K562 (cell line): Measurements from ENCODE around the gene VPS4A. TPM values are rescaled to one million over a fixed set of nuclear protein-coding genes. Genes with fewer than 3 reads are reported as not detected.

Experiments used
- CHD7 ChIP-seq: fragments of 200-600 bp; sonication (generic); IDR thresholded peaks from one replicate; pipeline ENCODE4 v1.6.1; 2012; ENCODE audit warnings: mild to moderate bottlenecking, low read depth, low read length, inconsistent platforms
- FOSL1 ChIP-seq: fragments of 200-800 bp; sonication (Bioruptor generic); conservative IDR thresholded peaks from 2 replicates; pipeline ENCODE4 v1.6.1; 2016; ENCODE audit warnings: missing genetic modification characterization, missing compliant biosample characterization
- JUND ChIP-seq, 2 experiments: IDR thresholded peaks; 2 replicates in 1 of 2; 3 replicates in 1 of 2; pipeline ENCODE4 v1.6.1; 2011; ENCODE audit warnings: borderline replicate concordance in 2 of 2, low read depth in 2 of 2, low read length in 2 of 2, improper control_type of control experiment in 1 of 2, missing biosample characterization in 1 of 2, missing genetic modification characterization in 1 of 2, missing genetic modification reagents in 1 of 2
- VEZF1 ChIP-seq: fragments of 200-800 bp; sonication (Bioruptor generic); IDR thresholded peaks from 2 replicates; pipeline ENCODE4 v1.6.1; 2017; ENCODE audit warnings: missing genetic modification characterization, missing compliant biosample characterization
- polyA plus RNA-seq, 8 experiments: library from polyadenylated mRNA; depleted of rRNA in 4 of 8; stranded (reverse) in 5 of 8; unstranded in 3 of 8; fragments of >200 nt; fragmentation: Nextera tagmentation in 2 of 8; fragmentation: Illumina TruSeq in 1 of 8; extraction: Ambion mirVana in 2 of 8; extraction: Trizol in 1 of 8; gene quantifications; 2 replicates each; pipeline versions ENCODE4 v1.2.1 to v1.2.3, GENCODE V29; 2011 to 2014; ENCODE audit warnings: inconsistent platforms in 1 of 8, missing spikeins in 1 of 8
- total RNA-seq, 7 experiments: library from RNA; depleted of rRNA in 6 of 7; stranded (reverse); fragments of >200 nt in 6 of 7; fragmentation: Illumina TruSeq in 2 of 7; extraction: Trizol in 2 of 7; gene quantifications; 2 replicates each; pipeline versions ENCODE4 v1.2.1 to v1.2.3, GENCODE V29; 2011 to 2021; ENCODE audit warnings: low replicate concordance in 1 of 7

Gene VPS4A
- total and polyA plus RNA-seq, 9 of the 15 experiments (the other 6 are each of a cell fraction or from before 2014, with no cell fraction given) = 7.6 to 45.4 (median 29.9) TPM

GRCh38 chr16:69348222-69348621 is 37.1 kb downstream of the VPS4A start (continued):
- TF ChIP-seq CHD7 = no peak
- TF ChIP-seq JUND (IDR thresholded peaks at IDR 0.05; ENCODE audit: borderline replicate concordance, low read depth, low read length) = peak; percentile 33; the same call in 1 of the 2 replicates
- TF ChIP-seq JUND (tag; IDR thresholded peaks at IDR 0.05; ENCODE audit: borderline replicate concordance, low read depth, low read length) = no peak
- TF ChIP-seq VEZF1 (CRISPR knock-in tag) = peak; percentile 33; the same call in 1 of the 2 replicates
- TF ChIP-seq FOSL1 (tag) = 0 out of 2 replicates have a peak, but pooled peaks have one; percentile 36
